Keratinocyte (primary cell): ENCODE data around the gene LDLRAD4. TPM values are rescaled to one million over a fixed set of nuclear protein-coding genes. Genes with fewer than 3 reads are reported as not detected.

Source experiments
- DNase-seq: peaks from one replicate; pipeline ENCODE4 v3.0.0-alpha.2; 2011; ENCODE audit warnings: low read depth, missing footprints, low spot score
- FAIRE-seq: peaks from 2 replicates; lab custom pipeline; 2011; peaks lifted over from hg19 to GRCh38; lab: Jason Lieb, UNC
- H2AFZ ChIP-seq: 2 replicates; pipeline ENCODE4 v1.6.0; 2012; ENCODE audit warnings: low read length, control low read depth, inconsistent platforms; ENCODE audit not compliant: control insufficient read depth
- H3K27ac ChIP-seq: 2 replicates; pipeline ENCODE4 v1.5.1; 2011; ENCODE audit warnings: low read length; ENCODE audit not compliant: control insufficient read depth, insufficient read depth
- H3K27me3 ChIP-seq: 3 replicates; pipeline ENCODE4 v1.6.0; 2011; ENCODE audit warnings: low read length; ENCODE audit not compliant: control insufficient read depth, insufficient read depth; ENCODE audit errors: extremely low read depth
- H3K36me3 ChIP-seq, 2 experiments: 2 replicates in 1 of 2; 3 replicates in 1 of 2; pipeline ENCODE4 v1.5.1; 2011; ENCODE audit warnings: low read length in 2 of 2, mild to moderate bottlenecking in 1 of 2; ENCODE audit not compliant: control insufficient read depth in 2 of 2, insufficient read depth in 2 of 2; ENCODE audit errors: extremely low read depth in 1 of 2
- H3K4me1 ChIP-seq: 3 replicates; pipeline ENCODE4 v1.5.1; 2011; ENCODE audit warnings: low read length; ENCODE audit not compliant: control insufficient read depth, insufficient read depth; ENCODE audit errors: extremely low read depth
- H3K4me2 ChIP-seq: 3 replicates; pipeline ENCODE4 v1.6.0; 2011; ENCODE audit warnings: low read depth, low read length; ENCODE audit not compliant: control insufficient read depth, insufficient read depth; ENCODE audit errors: extremely low read depth
- H3K4me3 ChIP-seq, 3 experiments: fragments of 200-600 bp in 1 of 3; sonication (generic) in 1 of 3; 2 replicates in 2 of 3; 3 replicates in 1 of 3; pipeline ENCODE4 v1.5.1; 2011 to 2016; ENCODE audit warnings: low read length in 3 of 3, mild to moderate bottlenecking in 3 of 3, control low read depth in 2 of 3, inconsistent platforms in 1 of 3, low read depth in 1 of 3, mixed read lengths in 1 of 3, mixed run types in 1 of 3, moderate library complexity in 1 of 3; ENCODE audit not compliant: control insufficient read depth in 2 of 3, insufficient read depth in 2 of 3; ENCODE audit errors: extremely low read depth in 1 of 3
- H3K79me2 ChIP-seq: 2 replicates; pipeline ENCODE4 v1.6.0; 2012; ENCODE audit warnings: low read length; ENCODE audit not compliant: control insufficient read depth, insufficient read depth
- H3K9ac ChIP-seq: 3 replicates; pipeline ENCODE4 v1.6.0; 2011; ENCODE audit warnings: low read length; ENCODE audit not compliant: control insufficient read depth, insufficient read depth; ENCODE audit errors: extremely low read depth
- H3K9me1 ChIP-seq: 3 replicates; pipeline ENCODE4 v1.6.0; 2011; ENCODE audit warnings: low read length; ENCODE audit not compliant: control insufficient read depth, insufficient read depth; ENCODE audit errors: extremely low read depth
- H3K9me3 ChIP-seq: 2 replicates; pipeline ENCODE4 v1.5.1; 2012; ENCODE audit warnings: low read depth, low read length; ENCODE audit not compliant: control insufficient read depth
- H4K20me1 ChIP-seq: 3 replicates; pipeline ENCODE4 v1.6.0; 2011; ENCODE audit warnings: low read length; ENCODE audit not compliant: control insufficient read depth, insufficient read depth; ENCODE audit errors: extremely low read depth
- CTCF ChIP-seq, 3 experiments: IDR thresholded peaks in 1 of 3; conservative IDR thresholded peaks in 1 of 3; optimal IDR thresholded peaks in 1 of 3; 2 replicates in 2 of 3; 3 replicates in 1 of 3; pipeline versions ENCODE3 to v1.5.1; 2011; ENCODE audit warnings: low read length in 3 of 3, mild to moderate bottlenecking in 3 of 3, moderate library complexity in 2 of 3, control low read depth in 1 of 3, inconsistent platforms in 1 of 3; ENCODE audit not compliant: insufficient read depth in 2 of 3; ENCODE audit errors: extremely low read depth in 1 of 3
- EZH2 ChIP-seq: IDR thresholded peaks from one replicate; pipeline ENCODE4 v1.6.1; 2012; ENCODE audit warnings: inconsistent platforms, mild to moderate bottlenecking, low read length, moderate library complexity
- dilution Hi-C: fragments of 300-500 bp; cut with MboI; formaldehyde crosslinking; loops from one replicate; pipeline ENCODE4 v1.7.0; 2020; ENCODE audit warnings: low sequenced_read_pairs; ENCODE audit not compliant: extremely low pct_ligation_motif_present
- polyA plus RNA-seq, 5 experiments: library from polyadenylated mRNA; depleted of rRNA in 3 of 5; stranded (reverse) in 3 of 5; stranded (forward) in 1 of 5; unstranded in 1 of 5; fragments of >200 nt; gene quantifications; 1 replicate in 1 of 5; 2 replicates in 3 of 5; 3 replicates in 1 of 5; pipeline versions ENCODE4 v1.2.1 to v1.2.3, GENCODE V29; 2011 to 2012; ENCODE audit warnings: missing spikeins in 2 of 5, low read depth in 1 of 5, low replicate concordance in 1 of 5

LDLRAD4 gene
- polyA plus RNA-seq, 1 donor (not counting 4 experiments of a cell fraction or from before 2014, with no cell fraction given), result not detected

DNA sequence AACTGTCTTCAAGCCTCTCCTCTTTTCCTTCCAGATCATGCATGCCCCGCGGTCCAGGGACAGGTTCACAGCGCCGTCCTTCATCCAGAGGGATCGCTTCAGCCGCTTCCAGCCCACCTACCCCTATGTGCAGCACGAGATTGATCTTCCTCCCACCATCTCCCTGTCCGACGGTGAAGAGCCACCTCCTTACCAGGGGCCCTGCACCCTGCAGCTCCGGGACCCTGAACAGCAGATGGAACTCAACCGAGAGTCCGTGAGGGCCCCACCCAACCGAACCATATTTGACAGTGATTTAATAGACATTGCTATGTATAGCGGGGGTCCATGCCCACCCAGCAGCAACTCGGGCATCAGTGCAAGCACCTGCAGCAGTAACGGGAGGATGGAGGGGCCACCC, 426.5 kb downstream of the LDLRAD4 start:
- Histone ChIP-seq H3K4me1 (peaks cover 2% of the 10 kb centered on the region), H3K27me3 (peaks cover 20% of the 10 kb centered on the region), H3K9me1 (no peaks in the 10 kb centered on the region), H3K79me2 (no peaks in the 10 kb centered on the region), H4K20me1 (no peaks in the 10 kb centered on the region), H3K27ac (no peak overlapping the region), H3K36me3 (no peaks in the 10 kb centered on the region), H2AFZ (no peak overlapping the region), H3K9me3 (no peaks in the 10 kb centered on the region), H3K4me3 (no peak overlapping the region), H3K4me2 (no peak overlapping the region), H3K9ac (no peak overlapping the region)
- dilution Hi-C loops, result loop anchor here (25.0 kb wide), 1 partner anchor 433 kb away; the partner anchor contains the start of gene LDLRAD4
- FAIRE-seq (no peak), DNase-seq (no peak)
- no peak for TF ChIP-seq EZH2
- no peak for TF ChIP-seq CTCF (optimal IDR thresholded peaks at IDR 0.05 in 1 of 3, IDR thresholded peaks at IDR 0.05 in 1 of 3, conservative IDR thresholded peaks at IDR 0.05 in 1 of 3; ENCODE audit: extremely low read depth in 1 of 3, insufficient read depth in 2 of 3, low read length in 3 of 3)

DNA sequence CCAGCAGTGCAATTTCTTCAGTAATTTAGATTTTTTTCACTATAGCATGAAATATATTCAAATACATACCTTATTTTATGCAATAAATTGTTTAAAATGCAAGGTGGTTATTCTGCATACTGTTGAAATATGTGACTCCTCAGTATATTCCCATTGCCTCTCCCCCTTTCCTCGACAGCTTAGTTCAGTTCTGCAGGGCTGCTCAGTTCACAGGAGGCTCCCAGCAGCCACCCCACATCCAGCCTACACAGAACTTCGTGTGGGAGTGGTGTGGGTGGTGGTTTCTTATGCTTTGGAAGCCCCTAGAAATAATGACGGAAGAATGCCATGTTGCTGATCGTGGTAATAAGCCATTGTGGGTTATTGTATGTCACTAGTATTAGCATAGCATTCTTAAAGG, 428.1 kb downstream of the LDLRAD4 start:
- H3K9me3 ChIP-seq, result no peaks in the 10 kb centered on the region
- no peak for FAIRE-seq
- H2AFZ ChIP-seq, result no peak overlapping the region
- H3K27me3 ChIP-seq, result peaks cover 10% of the 10 kb centered on the region
- H3K9me1 ChIP-seq, result no peaks in the 10 kb centered on the region
- TF ChIP-seq EZH2, result no peak
- TF ChIP-seq CTCF (optimal IDR thresholded peaks at IDR 0.05 in 1 of 3, IDR thresholded peaks at IDR 0.05 in 1 of 3, conservative IDR thresholded peaks at IDR 0.05 in 1 of 3; ENCODE audit: extremely low read depth in 1 of 3, insufficient read depth in 2 of 3, low read length in 3 of 3), result no peak
- no peak for DNase-seq
- no peaks in the 10 kb centered on the region for H3K79me2 ChIP-seq
- H3K4me2 ChIP-seq, result no peak overlapping the region
- no peak overlapping the region for H3K27ac ChIP-seq
- H3K9ac ChIP-seq, result no peak overlapping the region
- H3K4me1 ChIP-seq, result peaks cover under 1% of the 10 kb centered on the region
- H4K20me1 ChIP-seq, result no peaks in the 10 kb centered on the region
- dilution Hi-C loops, result loop anchor here (25.0 kb wide), 1 partner anchor 434 kb away; the partner anchor contains the start of gene LDLRAD4
- H3K4me3 ChIP-seq, result no peak overlapping the region
- no peaks in the 10 kb centered on the region for H3K36me3 ChIP-seq
